Suppressor macrophage treated with lipopolysaccharide for 1 hour (primary cell): ENCODE results near the gene GRIN3B.
A peak's percentile ranks its signal among the peaks of the same experiment; 100 is the strongest.
"Not testable (repeated sequence)": the region's sequence is repeated elsewhere in the genome, so short reads cannot be mapped to it uniquely, and the experiment has no call there.

Experiments
- DNase-seq, 3 donors: peaks; one replicate each; pipeline ENCODE4 v3.0.0-alpha.2; 2020 to 2022

Gene GRIN3B

DNA sequence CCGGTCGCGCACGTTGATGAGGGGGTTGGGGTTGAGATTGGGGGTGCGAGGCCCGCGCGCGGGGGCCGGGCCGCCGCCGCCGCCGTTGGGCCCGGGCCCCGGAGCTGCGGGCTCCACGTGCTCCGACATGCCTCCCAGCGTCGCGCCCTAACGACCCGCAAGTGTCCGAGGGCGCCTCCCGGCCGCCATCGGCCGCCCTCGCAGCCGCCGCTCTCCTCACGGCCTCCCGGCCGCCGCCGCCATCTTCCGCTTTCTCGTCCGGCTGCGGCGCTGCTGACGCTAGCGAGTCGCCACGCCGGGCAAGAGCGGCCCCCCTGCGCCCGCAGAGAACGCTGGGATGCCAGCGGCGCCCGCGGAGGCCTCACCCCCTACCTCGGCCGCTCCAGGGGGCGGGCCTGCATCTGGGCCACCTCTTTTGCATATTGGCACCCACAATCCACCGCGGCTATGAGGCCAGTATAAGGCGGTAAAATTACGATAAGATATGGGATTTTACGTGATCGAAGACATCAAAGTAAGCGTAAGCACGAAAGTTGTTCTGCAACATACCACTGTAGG lies 20.7 kb downstream of the GRIN3B start, which contains the start of gene TMEM259:
TSS of gene TMEM259 (minus strand) at position 256 of the 558 bp plus-strand sequence. CDS start at position 129, 127 bp downstream.
- peak; percentile 98 to 99 (median 99) for DNase-seq

DNA sequence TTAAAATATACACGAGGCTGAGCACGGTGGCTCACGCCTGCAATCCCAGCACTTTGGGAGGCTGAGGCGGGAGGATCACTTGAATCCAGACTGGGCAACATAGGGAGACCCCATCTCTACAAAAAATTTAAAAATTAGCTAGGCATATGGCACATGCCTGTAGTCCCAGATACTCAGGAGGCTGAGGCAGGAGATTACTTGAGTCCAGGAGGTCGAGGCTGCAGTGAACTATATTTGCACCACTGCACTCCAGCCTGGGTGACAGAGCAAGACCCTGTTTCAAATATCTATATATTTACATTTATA lies 23.6 kb downstream of the GRIN3B start:
- not testable (repeated sequence) for DNase-seq

DNA sequence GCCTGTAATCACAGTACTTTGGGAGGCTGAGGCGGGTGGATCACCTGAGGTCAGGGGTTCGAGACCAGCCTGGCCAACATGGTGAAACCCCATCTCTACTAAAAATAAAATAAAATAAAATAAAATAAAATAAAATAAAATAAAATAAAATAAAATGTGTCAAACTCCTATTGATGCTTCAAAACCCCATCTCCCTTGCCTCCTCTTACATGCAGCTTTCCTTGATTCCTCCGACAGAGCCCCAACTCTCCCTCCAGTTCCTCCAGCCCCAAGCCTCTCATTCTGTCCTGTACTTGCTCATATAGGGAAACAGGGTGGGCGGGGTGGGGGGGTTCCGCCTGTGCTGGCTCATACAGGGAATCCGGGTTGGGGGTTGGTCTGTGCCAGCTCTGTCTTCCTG lies 24.9 kb downstream of the GRIN3B start:
- DNase-seq, result not testable (repeated sequence)

DNA sequence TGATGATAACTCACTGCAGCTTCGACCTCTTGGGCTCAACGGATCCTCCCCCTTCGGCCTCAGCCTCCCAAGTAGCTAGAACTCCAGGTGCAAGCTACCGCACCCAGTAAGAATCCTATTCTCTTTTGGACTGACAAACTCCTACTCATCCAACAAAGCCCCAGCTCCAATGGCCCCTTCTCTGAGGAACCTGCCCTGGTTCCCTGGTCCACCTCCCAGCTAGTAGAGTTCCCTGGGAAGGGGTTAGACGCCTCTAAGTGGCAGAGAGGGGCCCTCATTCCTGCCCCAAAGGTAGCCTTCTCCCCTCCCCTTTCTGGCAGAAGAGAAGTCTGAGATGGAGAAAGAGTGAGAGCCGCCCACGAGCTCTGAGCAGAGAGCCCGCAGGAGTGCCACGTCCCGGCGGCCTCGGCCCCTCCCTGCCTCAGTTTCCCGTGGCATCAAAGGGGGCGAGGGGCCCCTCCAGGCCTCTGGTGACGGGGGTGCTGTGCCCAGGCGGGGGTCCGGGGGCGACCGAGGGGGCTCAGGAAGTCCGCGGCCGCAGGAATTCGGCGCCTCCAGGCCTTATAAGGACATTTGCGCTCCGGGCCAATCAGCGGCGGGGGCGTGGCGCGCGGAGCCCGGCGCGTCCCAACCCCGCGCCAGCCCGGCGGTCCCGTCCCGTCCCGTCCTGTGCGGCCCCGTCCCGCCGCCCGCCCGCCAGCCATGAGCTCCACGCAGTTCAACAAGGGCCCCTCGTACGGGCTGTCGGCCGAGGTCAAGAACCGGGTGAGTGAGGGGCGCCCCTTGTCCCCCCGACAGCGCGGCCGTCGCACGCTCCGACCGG lies 26.0 kb downstream of the GRIN3B start, which contains the start of gene CNN2:
TSS of gene CNN2 (plus strand) at position 649 of the 823 bp plus-strand sequence. CDS start at position 703, 54 bp downstream.
- DNase-seq, result peak; percentile 78 to 94 (median 88)

DNA sequence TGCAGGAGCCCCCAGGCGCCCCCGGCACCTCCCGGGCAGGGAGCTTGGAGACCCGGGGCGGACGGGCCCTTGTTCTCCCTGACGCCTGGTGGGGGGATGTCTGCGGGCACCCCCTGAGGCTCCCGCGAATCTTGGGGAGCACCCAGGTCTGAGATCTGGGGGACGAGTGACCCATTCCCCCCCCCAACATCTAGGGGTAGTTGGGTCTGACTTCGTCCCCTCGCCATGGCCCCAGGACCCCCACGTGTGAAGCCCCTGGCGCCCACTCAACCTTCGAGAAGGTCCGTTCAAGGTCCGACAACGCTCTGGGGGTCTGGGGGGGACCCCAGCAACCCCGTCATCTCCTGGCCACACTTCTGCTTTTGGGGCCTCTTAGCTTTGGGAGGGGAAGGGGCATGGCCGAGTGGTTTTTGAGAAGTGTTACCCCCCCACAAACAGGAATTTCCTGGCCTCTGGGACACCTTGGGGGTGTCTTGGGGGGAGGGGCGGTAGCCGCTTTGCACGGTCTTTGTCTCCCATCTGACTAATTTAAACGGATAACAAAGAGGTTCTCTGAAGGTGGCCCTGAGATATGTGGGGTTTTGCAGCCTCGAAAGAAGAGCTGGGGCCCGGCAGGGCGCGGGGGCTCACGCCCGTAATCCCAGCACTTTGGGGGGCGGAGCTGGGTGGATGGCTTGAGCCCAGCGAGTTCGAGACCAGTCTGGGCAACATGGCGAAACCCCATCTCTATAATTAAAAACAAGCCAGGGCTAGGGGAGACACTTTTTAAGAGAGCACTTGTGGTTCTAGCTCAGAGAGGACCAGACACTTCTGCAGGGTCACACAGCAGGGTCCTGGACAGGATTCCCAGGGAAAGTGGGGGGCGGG lies 26.8 kb downstream of the GRIN3B start:
- DNase-seq, result peak; percentile 52 to 66 (median 55)

- DNase-seq, result no peak
Measured at GRCh38 chr19:1027650-1028061, 27.4 kb downstream of the GRIN3B start.

GRCh38 chr19:1028062-1028926 lies 28.1 kb downstream of the GRIN3B start:
- DNase-seq, result peak; percentile 38 to 70 (median 54)

GRCh38 chr19:1032264-1032867 lies 32.1 kb downstream of the GRIN3B start:
- DNase-seq, result no peak

DNA sequence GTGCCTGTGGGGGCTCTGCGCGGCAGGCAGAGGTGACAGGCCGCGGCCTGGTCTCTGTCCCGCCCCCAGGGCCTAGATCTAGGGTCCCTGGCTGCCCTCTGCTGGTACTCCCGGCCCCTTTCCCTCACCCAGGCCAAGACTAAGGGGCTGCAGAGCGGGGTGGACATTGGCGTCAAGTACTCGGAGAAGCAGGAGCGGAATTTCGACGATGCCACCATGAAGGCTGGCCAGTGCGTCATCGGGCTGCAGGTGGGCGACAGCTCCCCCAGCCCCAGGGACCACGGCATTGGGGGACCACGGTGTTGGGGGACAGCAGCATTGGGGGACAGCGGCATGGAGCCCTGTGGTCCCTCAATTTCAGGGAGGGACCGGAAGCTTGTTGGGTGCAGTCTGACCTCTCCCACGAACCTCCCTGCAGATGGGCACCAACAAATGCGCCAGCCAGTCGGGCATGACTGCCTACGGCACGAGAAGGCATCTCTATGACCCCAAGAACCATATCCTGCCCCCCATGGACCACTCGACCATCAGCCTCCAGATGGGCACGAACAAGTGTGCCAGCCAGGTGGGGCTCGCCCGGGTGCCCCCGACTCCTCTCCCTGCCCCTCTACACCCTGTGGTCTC lies 35.9 kb downstream of the GRIN3B start:
- DNase-seq, result no peak

- peak; percentile 8 to 58 (median 53) for DNase-seq
Measured at GRCh38 chr19:1037621-1038064, 37.4 kb downstream of the GRIN3B start.

GRCh38 chr19:1038978-1039645 lies 38.9 kb downstream of the GRIN3B start:
- no peak for DNase-seq

- DNase-seq, result peak; percentile 97 to 98 (median 98)
Measured at GRCh38 chr19:1039646-1040475, 39.6 kb downstream of the GRIN3B start, which contains the start of gene ABCA7. TSS of gene ABCA7 (plus strand) at chr19:1040107. CDS start at chr19:1041362, 1,255 bp downstream.

- DNase-seq, result peak; percentile 91 to 93 (median 91)
Measured at GRCh38 chr19:1040476-1041271, 40.5 kb downstream of the GRIN3B start.

DNA sequence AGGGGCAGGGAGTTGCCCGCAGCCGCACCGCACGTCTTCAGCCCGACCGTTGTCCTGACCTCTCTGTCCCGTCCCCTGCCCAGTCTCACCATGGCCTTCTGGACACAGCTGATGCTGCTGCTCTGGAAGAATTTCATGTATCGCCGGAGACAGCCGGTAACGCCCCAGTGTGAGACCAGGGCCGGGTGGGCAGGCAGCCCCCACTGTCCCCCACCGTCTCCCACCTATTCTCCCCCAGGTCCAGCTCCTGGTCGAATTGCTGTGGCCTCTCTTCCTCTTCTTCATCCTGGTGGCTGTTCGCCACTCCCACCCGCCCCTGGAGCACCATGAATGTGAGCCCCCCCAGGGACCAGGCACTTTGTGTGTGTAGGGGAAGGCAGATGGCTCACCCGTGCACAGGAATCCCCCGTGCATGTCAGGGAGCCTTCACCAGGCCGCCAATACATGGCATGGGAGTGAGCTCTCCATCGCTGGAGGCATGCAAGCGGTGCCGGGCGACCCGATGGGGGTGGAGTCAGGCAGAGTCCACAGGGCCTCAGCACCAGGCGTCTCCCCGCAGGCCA lies 41.1 kb downstream of the GRIN3B start:
- DNase-seq, result no peak

DNA sequence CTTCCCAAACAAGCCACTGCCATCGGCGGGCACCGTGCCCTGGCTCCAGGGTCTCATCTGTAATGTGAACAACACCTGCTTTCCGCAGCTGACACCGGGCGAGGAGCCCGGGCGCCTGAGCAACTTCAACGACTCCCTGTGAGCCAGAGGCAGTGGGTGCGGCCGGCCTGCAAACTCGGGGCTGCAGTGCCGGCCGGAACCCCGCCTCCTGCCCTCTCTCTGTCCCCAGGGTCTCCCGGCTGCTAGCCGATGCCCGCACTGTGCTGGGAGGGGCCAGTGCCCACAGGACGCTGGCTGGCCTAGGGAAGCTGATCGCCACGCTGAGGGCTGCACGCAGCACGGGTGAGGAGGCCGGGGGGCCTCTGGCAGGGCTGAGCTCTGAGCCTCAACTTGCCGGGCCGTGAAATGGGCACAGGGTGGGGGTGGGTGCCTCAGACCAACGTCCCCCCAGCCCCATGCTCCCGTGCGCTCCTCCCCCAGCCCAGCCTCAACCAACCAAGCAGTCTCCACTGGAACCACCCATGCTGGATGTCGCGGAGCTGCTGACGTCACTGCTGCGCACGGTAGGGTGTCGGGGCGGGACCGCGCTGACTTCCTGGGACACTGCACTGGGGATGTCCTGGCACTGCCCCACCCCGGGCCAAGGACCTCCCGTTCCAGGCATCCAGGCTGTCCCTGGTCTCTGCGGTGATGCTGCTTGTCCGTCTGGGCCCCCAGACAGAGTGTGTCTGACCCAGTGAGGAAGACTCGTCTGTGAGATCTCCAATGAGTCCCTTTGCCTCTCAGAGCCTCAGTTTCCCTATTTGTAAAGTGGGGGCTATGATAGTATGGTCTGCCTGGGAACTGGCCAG lies 41.8 kb downstream of the GRIN3B start:
- no peak for DNase-seq

DNA sequence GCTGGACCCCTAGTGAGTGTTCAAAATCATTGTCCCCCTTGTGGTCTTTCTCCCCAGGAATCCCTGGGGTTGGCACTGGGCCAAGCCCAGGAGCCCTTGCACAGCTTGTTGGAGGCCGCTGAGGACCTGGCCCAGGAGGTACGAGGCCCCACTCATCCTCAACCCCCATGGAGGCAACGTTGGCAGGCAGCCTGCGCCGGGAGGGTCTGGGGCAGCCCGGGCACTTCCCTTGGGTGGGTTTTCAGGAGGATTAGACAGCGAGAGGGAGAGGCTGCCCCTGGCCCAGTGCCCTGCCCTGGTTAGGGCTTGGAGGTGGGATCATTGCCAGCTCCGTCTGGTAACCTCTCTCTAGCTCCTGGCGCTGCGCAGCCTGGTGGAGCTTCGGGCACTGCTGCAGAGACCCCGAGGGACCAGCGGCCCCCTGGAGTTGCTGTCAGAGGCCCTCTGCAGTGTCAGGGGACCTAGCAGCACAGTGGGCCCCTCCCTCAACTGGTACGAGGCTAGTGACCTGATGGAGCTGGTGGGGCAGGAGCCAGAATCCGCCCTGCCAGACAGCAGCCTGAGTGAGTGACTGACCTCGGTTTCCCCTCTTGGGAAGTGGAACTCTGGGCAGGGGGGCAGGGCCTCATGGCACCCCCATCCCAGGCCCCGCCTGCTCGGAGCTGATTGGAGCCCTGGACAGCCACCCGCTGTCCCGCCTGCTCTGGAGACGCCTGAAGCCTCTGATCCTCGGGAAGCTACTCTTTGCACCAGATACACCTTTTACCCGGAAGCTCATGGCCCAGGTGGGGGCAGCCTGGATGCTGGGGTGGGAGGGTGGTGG lies 42.7 kb downstream of the GRIN3B start:
- DNase-seq, result no peak

DNA sequence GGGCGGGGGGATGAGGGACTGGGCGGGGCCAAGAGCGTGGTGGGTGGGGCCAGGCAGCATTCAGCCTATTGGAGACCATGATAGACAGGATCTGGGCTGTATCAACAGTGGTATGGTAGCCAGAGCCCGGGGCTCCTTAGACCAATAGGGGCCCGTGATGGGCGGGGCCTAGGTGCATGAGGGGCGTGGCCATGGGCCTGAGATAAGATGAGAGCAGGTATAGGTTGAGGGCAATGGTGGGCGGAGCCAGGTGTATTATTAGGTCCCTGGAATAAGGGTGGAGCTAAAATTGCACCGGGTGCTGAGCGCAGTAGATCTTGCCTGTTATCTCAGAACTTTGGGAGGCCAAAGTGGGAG lies 45.0 kb downstream of the GRIN3B start:
- peak; percentile 42 to 67 (median 63) for DNase-seq
